ENCODE results near the gene SDHC. TPM values are rescaled to one million over a fixed set of nuclear protein-coding genes. Genes with fewer than 3 reads are reported as not detected.
"Not testable (repeated sequence)": the region's sequence is repeated elsewhere in the genome, so short reads cannot be mapped to it uniquely, and the experiment has no call there.

Gene SDHC
- total RNA-seq, 1 donor from 2014 or later, result 103 TPM

- DNase-seq (ENCODE audit: low read depth), result peak; percentile 95
Measured at GRCh38 chr1:161311595-161312181, 2.5 kb upstream of the SDHC start.

GRCh38 chr1:161313554-161314200 is 504 bp upstream of the SDHC start:
- no peak for DNase-seq (ENCODE audit: low read depth)

GRCh38 chr1:161315841-161316674 is 1.9 kb downstream of the SDHC start:
- DNase-seq (ENCODE audit: low read depth), result not testable (repeated sequence)

- DNase-seq (ENCODE audit: low read depth), result no peak
Measured at GRCh38 chr1:161324020-161324419, 9.8 kb downstream of the SDHC start.

- DNase-seq (ENCODE audit: low read depth), result no peak
Measured at GRCh38 chr1:161330346-161330745, 16.2 kb downstream of the SDHC start.

- no peak for DNase-seq (ENCODE audit: low read depth)
Measured at GRCh38 chr1:161333166-161333565, 19.0 kb downstream of the SDHC start.

- peak; percentile 42 for DNase-seq (ENCODE audit: low read depth)
Measured at GRCh38 chr1:161335796-161336195, 21.6 kb downstream of the SDHC start.

- no peak for DNase-seq (ENCODE audit: low read depth)
Measured at GRCh38 chr1:161342177-161342576, 28.0 kb downstream of the SDHC start.

- no peak for DNase-seq (ENCODE audit: low read depth)
Measured at GRCh38 chr1:161342821-161343220, 28.6 kb downstream of the SDHC start.

- no peak for DNase-seq (ENCODE audit: low read depth)
Measured at GRCh38 chr1:161350671-161351070, 36.5 kb downstream of the SDHC start.

- peak; percentile 16 for DNase-seq (ENCODE audit: low read depth)
Measured at GRCh38 chr1:161351482-161351881, 37.3 kb downstream of the SDHC start.

- peak; percentile 8 for DNase-seq (ENCODE audit: low read depth)
Measured at GRCh38 chr1:161357073-161357472, 42.9 kb downstream of the SDHC start.

GRCh38 chr1:161359291-161359690 is 45.1 kb downstream of the SDHC start:
- DNase-seq (ENCODE audit: low read depth), result peak; percentile 28

GRCh38 chr1:161364332-161364731 is 50.2 kb downstream of the SDHC start:
- DNase-seq (ENCODE audit: low read depth), result no peak

GRCh38 chr1:161365207-161365606 is 51.0 kb downstream of the SDHC start:
- DNase-seq (ENCODE audit: low read depth), result no peak

- DNase-seq (ENCODE audit: low read depth), result peak; percentile 93
Measured at GRCh38 chr1:161367684-161368400, 53.7 kb downstream of the SDHC start, which contains the start of gene CFAP126. CFAP126 (minus strand) TSS chr1:161367876; CDS start chr1:161367868, 8 bp downstream.

GRCh38 chr1:161373442-161373841 is 59.3 kb downstream of the SDHC start:
- no peak for DNase-seq (ENCODE audit: low read depth)

GRCh38 chr1:161374373-161374772 is 60.2 kb downstream of the SDHC start:
- DNase-seq (ENCODE audit: low read depth), result no peak

GRCh38 chr1:161378014-161378413 is 63.8 kb downstream of the SDHC start:
- no peak for DNase-seq (ENCODE audit: low read depth)

GRCh38 chr1:161379071-161379470 is 64.9 kb downstream of the SDHC start:
- DNase-seq (ENCODE audit: low read depth), result no peak

- no peak for DNase-seq (ENCODE audit: low read depth)
Measured at GRCh38 chr1:161381707-161382106, 67.5 kb downstream of the SDHC start.
